H1 (cell line): Measurements from ENCODE around the gene EGLN3.

ENCODE experiments used
- ATF3 ChIP-seq: IDR thresholded peaks from 2 replicates; pipeline ENCODE4 v1.6.1; 2011; ENCODE audit warnings: low read depth, mild to moderate bottlenecking, low read length; ENCODE audit not compliant: insufficient read depth
- CHD1 ChIP-seq: IDR thresholded peaks from 2 replicates; pipeline ENCODE4 v1.6.1; 2012; ENCODE audit warnings: low read depth, low read length, improper control_type of control experiment
- CTCF ChIP-seq, 3 experiments: IDR thresholded peaks; 1 replicate in 2 of 3; 2 replicates in 1 of 3; pipeline versions ENCODE4 v1.5.1 to v1.6.1; 2011; ENCODE audit warnings: low read length in 3 of 3, mild to moderate bottlenecking in 3 of 3, inconsistent platforms in 2 of 3, low read depth in 1 of 3, moderate library complexity in 1 of 3; ENCODE audit not compliant: insufficient read depth in 1 of 3; ENCODE audit errors: control extremely low read depth in 1 of 3
- EGR1 ChIP-seq: IDR thresholded peaks from 2 replicates; pipeline ENCODE4 v1.6.1; 2011; ENCODE audit warnings: low read depth, low read length, borderline replicate concordance
- JUN ChIP-seq: IDR thresholded peaks from 2 replicates; pipeline ENCODE4 v1.6.1; 2011; ENCODE audit warnings: low read depth, mild to moderate bottlenecking, improper control_type of control experiment, low read length
- MAX ChIP-seq: IDR thresholded peaks from 2 replicates; pipeline ENCODE4 v1.6.1; 2012; ENCODE audit warnings: inconsistent platforms
- NRF1 ChIP-seq: IDR thresholded peaks from 2 replicates; pipeline ENCODE4 v1.6.1; 2011; ENCODE audit warnings: mild to moderate bottlenecking, low read depth, low read length, improper control_type of control experiment
- POLR2A ChIP-seq, 2 experiments: IDR thresholded peaks; 1 replicate in 1 of 2; 2 replicates in 1 of 2; pipeline ENCODE4 v1.6.1; 2011; ENCODE audit warnings: low read depth in 2 of 2, low read length in 2 of 2, mild to moderate bottlenecking in 2 of 2; ENCODE audit errors: control extremely low read depth in 1 of 2
- POLR2AphosphoS5 ChIP-seq: IDR thresholded peaks from 2 replicates; pipeline ENCODE4 v1.6.1; 2011; ENCODE audit warnings: low read depth, low read length
- SIN3A ChIP-seq, 2 experiments: IDR thresholded peaks in 1 of 2; conservative IDR thresholded peaks in 1 of 2; 2 replicates each; pipeline ENCODE4 v1.6.1; 2011 to 2012; ENCODE audit warnings: low read length in 2 of 2, improper control_type of control experiment in 1 of 2, low read depth in 1 of 2, mild to moderate bottlenecking in 1 of 2
- YY1 ChIP-seq: IDR thresholded peaks from 2 replicates; pipeline ENCODE4 v1.6.1; 2011; ENCODE audit warnings: low read depth, mild to moderate bottlenecking, low read length

- TF ChIP-seq YY1 = no peak
- no peak for TF ChIP-seq MAX
- no peak for TF ChIP-seq CHD1
- TF ChIP-seq POLR2A (IDR thresholded peaks at IDR 0.05; ENCODE audit: control extremely low read depth in 1 of 2, low read depth in 2 of 2, low read length in 2 of 2) = no peak
- no peak for TF ChIP-seq EGR1
- no peak for TF ChIP-seq CTCF (IDR thresholded peaks at IDR 0.05; ENCODE audit: control extremely low read depth in 1 of 3, insufficient read depth in 1 of 3, low read depth in 1 of 3, low read length in 3 of 3)
- no peak for TF ChIP-seq ATF3
- no peak for TF ChIP-seq NRF1
- no peak for TF ChIP-seq SIN3A (conservative IDR thresholded peaks at IDR 0.05 in 1 of 2, IDR thresholded peaks at IDR 0.05 in 1 of 2; ENCODE audit: low read depth in 1 of 2, low read length in 2 of 2)
- TF ChIP-seq POLR2AphosphoS5 = no peak
- TF ChIP-seq JUN = no peak
Measured at GRCh38 chr14:33964599-33965317, 13.9 kb upstream of the EGLN3 start.
